ENCODE measurements around the gene REEP1.

- no peak for TF ChIP-seq EP300 (IDR thresholded peaks at IDR 0.05; ENCODE audit: borderline replicate concordance)
- TF ChIP-seq MAX (IDR thresholded peaks at IDR 0.05) = no peak
- TF ChIP-seq, protein P1, sequence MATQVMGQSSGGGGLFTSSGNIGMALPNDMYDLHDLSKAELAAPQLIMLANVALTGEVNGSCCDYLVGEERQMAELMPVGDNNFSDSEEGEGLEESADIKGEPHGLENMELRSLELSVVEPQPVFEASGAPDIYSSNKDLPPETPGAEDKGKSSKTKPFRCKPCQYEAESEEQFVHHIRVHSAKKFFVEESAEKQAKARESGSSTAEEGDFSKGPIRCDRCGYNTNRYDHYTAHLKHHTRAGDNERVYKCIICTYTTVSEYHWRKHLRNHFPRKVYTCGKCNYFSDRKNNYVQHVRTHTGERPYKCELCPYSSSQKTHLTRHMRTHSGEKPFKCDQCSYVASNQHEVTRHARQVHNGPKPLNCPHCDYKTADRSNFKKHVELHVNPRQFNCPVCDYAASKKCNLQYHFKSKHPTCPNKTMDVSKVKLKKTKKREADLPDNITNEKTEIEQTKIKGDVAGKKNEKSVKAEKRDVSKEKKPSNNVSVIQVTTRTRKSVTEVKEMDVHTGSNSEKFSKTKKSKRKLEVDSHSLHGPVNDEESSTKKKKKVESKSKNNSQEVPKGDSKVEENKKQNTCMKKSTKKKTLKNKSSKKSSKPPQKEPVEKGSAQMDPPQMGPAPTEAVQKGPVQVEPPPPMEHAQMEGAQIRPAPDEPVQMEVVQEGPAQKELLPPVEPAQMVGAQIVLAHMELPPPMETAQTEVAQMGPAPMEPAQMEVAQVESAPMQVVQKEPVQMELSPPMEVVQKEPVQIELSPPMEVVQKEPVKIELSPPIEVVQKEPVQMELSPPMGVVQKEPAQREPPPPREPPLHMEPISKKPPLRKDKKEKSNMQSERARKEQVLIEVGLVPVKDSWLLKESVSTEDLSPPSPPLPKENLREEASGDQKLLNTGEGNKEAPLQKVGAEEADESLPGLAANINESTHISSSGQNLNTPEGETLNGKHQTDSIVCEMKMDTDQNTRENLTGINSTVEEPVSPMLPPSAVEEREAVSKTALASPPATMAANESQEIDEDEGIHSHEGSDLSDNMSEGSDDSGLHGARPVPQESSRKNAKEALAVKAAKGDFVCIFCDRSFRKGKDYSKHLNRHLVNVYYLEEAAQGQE (IDR thresholded peaks at IDR 0.05; ENCODE audit: low read depth) = no peak
- TF ChIP-seq RAD21 (IDR thresholded peaks at IDR 0.05; ENCODE audit: low read depth) = no peak
- TF ChIP-seq TCF12 (IDR thresholded peaks at IDR 0.05; ENCODE audit: low read depth) = no peak
- TF ChIP-seq TAF1 (IDR thresholded peaks at IDR 0.05; ENCODE audit: low read depth) = no peak
- TF ChIP-seq CEBPB (IDR thresholded peaks at IDR 0.05) = no peak
- TF ChIP-seq USF1 (IDR thresholded peaks at IDR 0.05) = no peak
- no peak for TF ChIP-seq ZBTB7A (IDR thresholded peaks at IDR 0.05; ENCODE audit: low read depth)
- no peak for TF ChIP-seq YY1 (IDR thresholded peaks at IDR 0.05; ENCODE audit: low read depth)
- no peak for TF ChIP-seq FOXM1 (IDR thresholded peaks at IDR 0.05; ENCODE audit: borderline replicate concordance, low read depth)
- TF ChIP-seq NFIC (IDR thresholded peaks at IDR 0.05) = no peak
These were observed 4.0 kb upstream of the REEP1 start for GRCh38 chr2:86341470-86341869.
